SK-N-SH (cell line): ENCODE measurements around the gene ADCY5. TPM values are rescaled to one million over a fixed set of nuclear protein-coding genes. Genes with fewer than 3 reads are reported as not detected.

Source experiments
- CTCF ChIA-PET: fragments of 300-600, 350-600 bp; formaldehyde crosslinking; extraction: SDS; loops from one replicate; lab custom pipeline; 2021; lab: Yijun Ruan, JAX
- POLR2A ChIA-PET: fragments of 350-600 bp; sonication (Branson Sonifier 250); formaldehyde crosslinking; extraction: SDS; loops from one replicate; lab custom pipeline; 2020; ENCODE audit warnings: antibody characterized with exemption, inconsistent platforms; lab: Yijun Ruan, JAX
- DNase-seq: peaks from one replicate; pipeline ENCODE4 v3.0.0; 2012
- H2AFZ ChIP-seq: fragments of 200-600 bp; sonication (generic); 2 replicates; pipeline ENCODE4 v1.8.1; 2016; ENCODE audit warnings: antibody characterized with exemption, mild to moderate bottlenecking, low read depth
- H3F3A ChIP-seq: fragments of 200-600 bp; sonication (generic); replicated peaks from 2 replicates; pipeline ENCODE3; 2016; ENCODE audit warnings: antibody characterized with exemption, mild to moderate bottlenecking; ENCODE audit not compliant: insufficient read depth
- H3K27ac ChIP-seq, 2 experiments: fragments of 200-500 bp in 1 of 2; fragments of 200-600 bp in 1 of 2; sonication (Bioruptor generic) in 1 of 2; sonication (generic), shearing (Covaris generic) in 1 of 2; 2 replicates each; pipeline versions ENCODE4 v1.5.1 to v1.6.1; 2014 to 2016; ENCODE audit warnings: low read depth in 2 of 2, inconsistent platforms in 1 of 2, low read length in 1 of 2, mild to moderate bottlenecking in 1 of 2, mixed read lengths in 1 of 2
- H3K27me3 ChIP-seq: fragments of 200-600 bp; sonication (generic), shearing (Covaris generic); 2 replicates; pipeline ENCODE4 v1.6.1; 2016; ENCODE audit warnings: mixed run types; ENCODE audit not compliant: insufficient read depth
- H3K36me3 ChIP-seq, 2 experiments: fragments of 200-500 bp in 1 of 2; fragments of 200-600 bp in 1 of 2; sonication (Bioruptor generic) in 1 of 2; sonication (generic) in 1 of 2; replicated peaks in 1 of 2; 2 replicates each; pipeline versions ENCODE3 to v1.5.1; 2014 to 2016; ENCODE audit warnings: low read length in 1 of 2, mild to moderate bottlenecking in 1 of 2; ENCODE audit not compliant: insufficient read depth in 2 of 2, control insufficient read depth in 1 of 2
- H3K4me1 ChIP-seq, 2 experiments: fragments of 200-500 bp in 1 of 2; fragments of 200-600 bp in 1 of 2; sonication (Bioruptor generic) in 1 of 2; sonication (generic), shearing (Covaris generic) in 1 of 2; 2 replicates each; pipeline versions ENCODE4 v1.5.1 to v1.6.1; 2014 to 2016; ENCODE audit warnings: low read depth in 1 of 2, low read length in 1 of 2, mixed run types in 1 of 2; ENCODE audit not compliant: insufficient read depth in 2 of 2, control insufficient read depth in 1 of 2
- H3K4me2 ChIP-seq: fragments of 200-600 bp; sonication (generic), shearing (Covaris generic); 2 replicates; pipeline ENCODE4 v1.6.1; 2017; ENCODE audit warnings: mixed run types
- H3K4me3 ChIP-seq, 2 experiments: fragments of 200-500 bp in 1 of 2; fragments of 200-600 bp in 1 of 2; sonication (Bioruptor generic) in 1 of 2; sonication (generic), shearing (Covaris generic) in 1 of 2; 2 replicates each; pipeline versions ENCODE4 v1.5.1 to v1.8.1; 2014 to 2016; ENCODE audit warnings: low read depth in 2 of 2, inconsistent platforms in 1 of 2, low read length in 1 of 2, mild to moderate bottlenecking in 1 of 2, mixed read lengths in 1 of 2, moderate library complexity in 1 of 2
- H3K79me2 ChIP-seq: fragments of 200-600 bp; sonication (generic); 2 replicates; pipeline ENCODE4 v1.8.1; 2017; ENCODE audit warnings: mild to moderate bottlenecking; ENCODE audit not compliant: insufficient read depth
- H3K9ac ChIP-seq: fragments of 200-600 bp; sonication (generic); 2 replicates; pipeline ENCODE4 v1.6.1; 2017; ENCODE audit warnings: mixed run types
- H3K9me2 ChIP-seq: fragments of 200-600 bp; sonication (generic); 2 replicates; pipeline ENCODE4 v1.6.1; 2017; ENCODE audit warnings: mixed run types
- H3K9me3 ChIP-seq: fragments of 200-600 bp; sonication (generic); 2 replicates; pipeline ENCODE4 v1.6.1; 2017; ENCODE audit warnings: mixed run types, mild to moderate bottlenecking, moderate library complexity
- H4K20me1 ChIP-seq: fragments of 200-600 bp; sonication (generic); 2 replicates; pipeline ENCODE4 v1.6.1; 2017; ENCODE audit warnings: mild to moderate bottlenecking, mixed run types; ENCODE audit not compliant: insufficient read depth
- CHD2 ChIP-seq: fragments of 150-350 bp; IDR thresholded peaks from 2 replicates; pipeline ENCODE4 v1.6.1; 2018; ENCODE audit warnings: low read length; ENCODE audit not compliant: partially characterized antibody
- ELF1 ChIP-seq: IDR thresholded peaks from 2 replicates; pipeline ENCODE4 v1.4.0; 2012
- EP300 ChIP-seq, 2 experiments: IDR thresholded peaks; 2 replicates each; pipeline versions ENCODE4 v1.4.0 to v1.6.1; 2012; ENCODE audit warnings: borderline replicate concordance in 1 of 2, low read depth in 1 of 2, low read length in 1 of 2
- EZH2phosphoT487 ChIP-seq: fragments of 200-600 bp; sonication (generic); IDR thresholded peaks from 2 replicates; pipeline ENCODE4 v1.6.1; 2017; ENCODE audit warnings: low read depth, mixed run types, mild to moderate bottlenecking, antibody characterized with exemption, moderate library complexity, borderline replicate concordance
- FOSL2 ChIP-seq: IDR thresholded peaks from 2 replicates; pipeline ENCODE4 v1.4.0; 2012; ENCODE audit warnings: low read depth, mild to moderate bottlenecking, moderate library complexity, borderline replicate concordance
- GATA2 ChIP-seq: sonication (generic); formaldehyde crosslinking; IDR thresholded peaks from 2 replicates; pipeline ENCODE4 v1.5.0; 2020; ENCODE audit warnings: mild to moderate bottlenecking, missing genetic modification reagents
- MEF2A ChIP-seq: IDR thresholded peaks from 2 replicates; pipeline ENCODE4 v1.4.0; 2012; ENCODE audit warnings: low read depth, borderline replicate concordance
- NRF1 ChIP-seq: IDR thresholded peaks from 2 replicates; pipeline ENCODE4 v1.6.1; 2012; ENCODE audit warnings: low read depth, mild to moderate bottlenecking, low read length
- RAD21 ChIP-seq: IDR thresholded peaks from 2 replicates; pipeline ENCODE4 v1.6.1; 2012; ENCODE audit warnings: mild to moderate bottlenecking, low read length
- RFX5 ChIP-seq: IDR thresholded peaks from 2 replicates; pipeline ENCODE4 v1.6.1; 2012; ENCODE audit warnings: mild to moderate bottlenecking, improper control_type of control experiment, low read length
- SMC3 ChIP-seq: IDR thresholded peaks from 2 replicates; pipeline ENCODE4 v1.6.1; 2012; ENCODE audit warnings: low read depth, low read length, improper control_type of control experiment
- TAF1 ChIP-seq: IDR thresholded peaks from 2 replicates; pipeline ENCODE4 v1.6.1; 2012; ENCODE audit warnings: low read depth, mild to moderate bottlenecking, low read length, moderate library complexity, borderline replicate concordance
- TCF12 ChIP-seq: IDR thresholded peaks from 2 replicates; pipeline ENCODE4 v1.4.0; 2012
- TEAD4 ChIP-seq: IDR thresholded peaks from 2 replicates; pipeline ENCODE4 v1.4.0; 2012; ENCODE audit warnings: mild to moderate bottlenecking, borderline replicate concordance; ENCODE audit not compliant: insufficient read depth
- YY1 ChIP-seq: IDR thresholded peaks from 2 replicates; pipeline ENCODE4 v1.4.0; 2012; ENCODE audit warnings: low read depth, mild to moderate bottlenecking
- WGBS: methylation state at CpG from one replicate; pipeline ENCODE4 v1.1.6; 2017; ENCODE audit warnings: low lambda C conversion rate; 5-methylcytosine and 5-hydroxymethylcytosine counted together
- polyA plus RNA-seq, 3 experiments: library from polyadenylated mRNA; depleted of rRNA; stranded (reverse); fragments of >200 nt; gene quantifications; 2 replicates each; pipeline ENCODE4 v1.2.3, GENCODE V29; 2012
- TF ChIP-seq, protein P1 (sequence below): IDR thresholded peaks from 2 replicates; pipeline ENCODE4 v1.4.0; 2012; ENCODE audit warnings: low read depth, borderline replicate concordance
- TF ChIP-seq, protein P2 (sequence below): fragments of 150-350 bp; IDR thresholded peaks from 2 replicates; pipeline ENCODE4 v1.6.1; 2017; ENCODE audit warnings: antibody characterized with exemption, low read length, low read depth, borderline replicate concordance
- TF ChIP-seq, protein P3 (sequence below): IDR thresholded peaks from 2 replicates; pipeline ENCODE4 v1.4.0; 2012; ENCODE audit warnings: low read depth, borderline replicate concordance
- TF ChIP-seq, protein P4 (sequence below): IDR thresholded peaks from 2 replicates; pipeline ENCODE4 v1.6.1; 2012; ENCODE audit warnings: mild to moderate bottlenecking, low read depth, low read length, moderate library complexity
- TF ChIP-seq, protein P5 (sequence below): IDR thresholded peaks from 2 replicates; pipeline ENCODE4; 2012

The ADCY5 gene
- polyA plus RNA-seq, 1 of the 3 experiments (the other 2 are of a cell fraction), result 0.21 TPM

DNA sequence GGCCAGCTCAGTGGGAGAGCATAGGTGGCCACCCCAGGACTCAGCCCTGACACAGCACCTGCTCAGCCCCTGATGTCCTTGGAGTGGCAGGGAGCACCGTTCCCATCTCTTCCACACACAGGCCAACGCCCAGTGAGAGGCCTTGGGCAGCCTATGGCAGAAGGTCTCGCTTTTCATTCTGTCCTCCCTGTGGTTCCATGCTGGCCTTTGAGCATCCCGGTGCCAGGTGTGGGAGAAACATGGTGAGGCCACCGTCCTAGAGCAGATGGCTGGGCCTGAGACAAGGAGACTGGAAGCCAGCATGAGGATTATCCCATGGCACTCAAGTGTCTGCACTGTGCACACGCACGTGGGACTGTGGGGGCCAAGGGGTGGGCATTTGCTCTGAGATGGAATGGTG lies 25.1 kb downstream of the ADCY5 start:
- no peaks in the 10 kb centered on the region for H3F3A ChIP-seq
- H3K36me3 ChIP-seq, result no peaks in the 10 kb centered on the region
- WGBS, result 43% methylated on average over 7 of the region's 7 CpGs
- TF ChIP-seq RAD21 (no peak), RFX5 (no peak), FOSL2 (no peak), TCF12 (no peak), TEAD4 (no peak), ELF1 (no peak), TAF1 (no peak)
- TF ChIP-seq, protein P1, sequence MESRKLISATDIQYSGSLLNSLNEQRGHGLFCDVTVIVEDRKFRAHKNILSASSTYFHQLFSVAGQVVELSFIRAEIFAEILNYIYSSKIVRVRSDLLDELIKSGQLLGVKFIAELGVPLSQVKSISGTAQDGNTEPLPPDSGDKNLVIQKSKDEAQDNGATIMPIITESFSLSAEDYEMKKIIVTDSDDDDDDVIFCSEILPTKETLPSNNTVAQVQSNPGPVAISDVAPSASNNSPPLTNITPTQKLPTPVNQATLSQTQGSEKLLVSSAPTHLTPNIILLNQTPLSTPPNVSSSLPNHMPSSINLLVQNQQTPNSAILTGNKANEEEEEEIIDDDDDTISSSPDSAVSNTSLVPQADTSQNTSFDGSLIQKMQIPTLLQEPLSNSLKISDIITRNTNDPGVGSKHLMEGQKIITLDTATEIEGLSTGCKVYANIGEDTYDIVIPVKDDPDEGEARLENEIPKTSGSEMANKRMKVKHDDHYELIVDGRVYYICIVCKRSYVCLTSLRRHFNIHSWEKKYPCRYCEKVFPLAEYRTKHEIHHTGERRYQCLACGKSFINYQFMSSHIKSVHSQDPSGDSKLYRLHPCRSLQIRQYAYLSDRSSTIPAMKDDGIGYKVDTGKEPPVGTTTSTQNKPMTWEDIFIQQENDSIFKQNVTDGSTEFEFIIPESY, result no peak
- TF ChIP-seq, all 33 proteins: peak for 0
- no peak overlapping the region for H3K4me3 ChIP-seq
- POLR2A ChIA-PET, result no interaction called here
- H3K27me3 ChIP-seq, result peaks cover 12% of the 10 kb centered on the region
- no peak for DNase-seq
- no peak overlapping the region for H3K27ac ChIP-seq
- peaks cover 0 to 27% of the 10 kb centered on the region in 2 experiments; a peak in 1 of 4 replicates for H3K4me1 ChIP-seq
- H3K79me2 ChIP-seq, result no peaks in the 10 kb centered on the region
- H3K4me2 ChIP-seq, result no peak overlapping the region
- H3K9me3 ChIP-seq, result no peaks in the 10 kb centered on the region
- H3K9ac ChIP-seq, result no peak overlapping the region
- H3K9me2 ChIP-seq, result no peaks in the 10 kb centered on the region
- CTCF ChIA-PET, result interaction anchor here (1.0 kb wide), 1 partner anchor 680 kb away, joined by 3 read pairs; no protein-coding TSS in a partner anchor
- no peaks in the 10 kb centered on the region for H4K20me1 ChIP-seq
- no peak overlapping the region for H2AFZ ChIP-seq

GRCh38 chr3:123423031-123423430 lies 25.9 kb downstream of the ADCY5 start:
- H3K9me2 ChIP-seq, result no peaks in the 10 kb centered on the region
- ChIA-PET CTCF (interaction anchor here (1.0 to 1.3 kb wide), 2 partner anchors 11 to 679 kb away, joined by 3 read pairs; no protein-coding TSS in a partner anchor), POLR2A (no interaction called here)
- H4K20me1 ChIP-seq, result no peaks in the 10 kb centered on the region
- H3K4me2 ChIP-seq, result no peak overlapping the region
- H3K27me3 ChIP-seq, result peaks cover 5% of the 10 kb centered on the region; the same call in 1 of the 2 replicates
- H2AFZ ChIP-seq, result no peak overlapping the region
- no peaks in the 10 kb centered on the region for H3K9me3 ChIP-seq
- H3F3A ChIP-seq, result no peaks in the 10 kb centered on the region
- no peaks in the 10 kb centered on the region for H3K79me2 ChIP-seq
- no peaks in the 10 kb centered on the region for H3K36me3 ChIP-seq
- H3K27ac ChIP-seq, result no peak overlapping the region
- DNase-seq, result no peak
- peaks cover 0 to 27% of the 10 kb centered on the region in 2 experiments; a peak in 1 of 4 replicates for H3K4me1 ChIP-seq
- H3K4me3 ChIP-seq, result no peak overlapping the region
- 78% methylated on average over 11 of the region's 12 CpGs for WGBS
- no peak overlapping the region for H3K9ac ChIP-seq
- TF ChIP-seq RFX5 (no peak), TCF12 (no peak), FOSL2 (no peak), GATA2 (no peak), NRF1 (no peak), EP300 (IDR thresholded peaks at IDR 0.05; ENCODE audit: borderline replicate concordance in 1 of 2, low read depth in 1 of 2, low read length in 1 of 2) (no peak), MEF2A (no peak), SMC3 (no peak), YY1 (no peak), EZH2phosphoT487 (no peak), CHD2 (no peak)
- TF ChIP-seq, protein P2, sequence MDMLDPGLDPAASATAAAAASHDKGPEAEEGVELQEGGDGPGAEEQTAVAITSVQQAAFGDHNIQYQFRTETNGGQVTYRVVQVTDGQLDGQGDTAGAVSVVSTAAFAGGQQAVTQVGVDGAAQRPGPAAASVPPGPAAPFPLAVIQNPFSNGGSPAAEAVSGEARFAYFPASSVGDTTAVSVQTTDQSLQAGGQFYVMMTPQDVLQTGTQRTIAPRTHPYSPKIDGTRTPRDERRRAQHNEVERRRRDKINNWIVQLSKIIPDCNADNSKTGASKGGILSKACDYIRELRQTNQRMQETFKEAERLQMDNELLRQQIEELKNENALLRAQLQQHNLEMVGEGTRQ, result no peak
- TF ChIP-seq, protein P3, sequence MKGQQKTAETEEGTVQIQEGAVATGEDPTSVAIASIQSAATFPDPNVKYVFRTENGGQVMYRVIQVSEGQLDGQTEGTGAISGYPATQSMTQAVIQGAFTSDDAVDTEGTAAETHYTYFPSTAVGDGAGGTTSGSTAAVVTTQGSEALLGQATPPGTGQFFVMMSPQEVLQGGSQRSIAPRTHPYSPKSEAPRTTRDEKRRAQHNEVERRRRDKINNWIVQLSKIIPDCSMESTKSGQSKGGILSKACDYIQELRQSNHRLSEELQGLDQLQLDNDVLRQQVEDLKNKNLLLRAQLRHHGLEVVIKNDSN, result no peak
- TF ChIP-seq, protein P4, sequence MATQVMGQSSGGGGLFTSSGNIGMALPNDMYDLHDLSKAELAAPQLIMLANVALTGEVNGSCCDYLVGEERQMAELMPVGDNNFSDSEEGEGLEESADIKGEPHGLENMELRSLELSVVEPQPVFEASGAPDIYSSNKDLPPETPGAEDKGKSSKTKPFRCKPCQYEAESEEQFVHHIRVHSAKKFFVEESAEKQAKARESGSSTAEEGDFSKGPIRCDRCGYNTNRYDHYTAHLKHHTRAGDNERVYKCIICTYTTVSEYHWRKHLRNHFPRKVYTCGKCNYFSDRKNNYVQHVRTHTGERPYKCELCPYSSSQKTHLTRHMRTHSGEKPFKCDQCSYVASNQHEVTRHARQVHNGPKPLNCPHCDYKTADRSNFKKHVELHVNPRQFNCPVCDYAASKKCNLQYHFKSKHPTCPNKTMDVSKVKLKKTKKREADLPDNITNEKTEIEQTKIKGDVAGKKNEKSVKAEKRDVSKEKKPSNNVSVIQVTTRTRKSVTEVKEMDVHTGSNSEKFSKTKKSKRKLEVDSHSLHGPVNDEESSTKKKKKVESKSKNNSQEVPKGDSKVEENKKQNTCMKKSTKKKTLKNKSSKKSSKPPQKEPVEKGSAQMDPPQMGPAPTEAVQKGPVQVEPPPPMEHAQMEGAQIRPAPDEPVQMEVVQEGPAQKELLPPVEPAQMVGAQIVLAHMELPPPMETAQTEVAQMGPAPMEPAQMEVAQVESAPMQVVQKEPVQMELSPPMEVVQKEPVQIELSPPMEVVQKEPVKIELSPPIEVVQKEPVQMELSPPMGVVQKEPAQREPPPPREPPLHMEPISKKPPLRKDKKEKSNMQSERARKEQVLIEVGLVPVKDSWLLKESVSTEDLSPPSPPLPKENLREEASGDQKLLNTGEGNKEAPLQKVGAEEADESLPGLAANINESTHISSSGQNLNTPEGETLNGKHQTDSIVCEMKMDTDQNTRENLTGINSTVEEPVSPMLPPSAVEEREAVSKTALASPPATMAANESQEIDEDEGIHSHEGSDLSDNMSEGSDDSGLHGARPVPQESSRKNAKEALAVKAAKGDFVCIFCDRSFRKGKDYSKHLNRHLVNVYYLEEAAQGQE, result no peak
- TF ChIP-seq, protein P5, sequence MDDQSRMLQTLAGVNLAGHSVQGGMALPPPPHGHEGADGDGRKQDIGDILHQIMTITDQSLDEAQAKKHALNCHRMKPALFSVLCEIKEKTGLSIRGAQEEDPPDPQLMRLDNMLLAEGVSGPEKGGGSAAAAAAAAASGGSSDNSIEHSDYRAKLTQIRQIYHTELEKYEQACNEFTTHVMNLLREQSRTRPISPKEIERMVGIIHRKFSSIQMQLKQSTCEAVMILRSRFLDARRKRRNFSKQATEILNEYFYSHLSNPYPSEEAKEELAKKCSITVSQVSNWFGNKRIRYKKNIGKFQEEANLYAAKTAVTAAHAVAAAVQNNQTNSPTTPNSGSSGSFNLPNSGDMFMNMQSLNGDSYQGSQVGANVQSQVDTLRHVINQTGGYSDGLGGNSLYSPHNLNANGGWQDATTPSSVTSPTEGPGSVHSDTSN, result no peak
